ENCODE results near the gene SGK1.

DNA sequence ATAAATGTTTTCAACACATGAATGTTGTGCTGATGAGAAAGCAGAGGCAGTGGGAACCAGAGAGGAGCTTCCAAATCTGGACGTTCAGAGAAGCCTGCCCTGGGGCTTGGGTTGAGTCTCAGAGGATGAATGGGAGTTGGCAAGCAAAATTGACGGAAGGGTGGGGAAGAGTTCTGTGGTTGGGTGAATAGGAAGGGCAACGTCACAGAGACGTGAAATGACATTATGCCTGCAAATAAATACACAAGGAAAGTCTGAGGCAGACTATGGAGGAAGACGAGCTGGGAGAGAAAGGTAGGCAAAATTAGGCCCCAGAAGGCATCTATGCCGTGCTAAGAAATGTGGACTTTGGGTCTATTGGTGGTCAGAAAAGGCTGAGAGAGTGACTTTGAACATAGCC is 25.2 kb upstream of the SGK1 start:
- TF ChIP-seq, protein P1, sequence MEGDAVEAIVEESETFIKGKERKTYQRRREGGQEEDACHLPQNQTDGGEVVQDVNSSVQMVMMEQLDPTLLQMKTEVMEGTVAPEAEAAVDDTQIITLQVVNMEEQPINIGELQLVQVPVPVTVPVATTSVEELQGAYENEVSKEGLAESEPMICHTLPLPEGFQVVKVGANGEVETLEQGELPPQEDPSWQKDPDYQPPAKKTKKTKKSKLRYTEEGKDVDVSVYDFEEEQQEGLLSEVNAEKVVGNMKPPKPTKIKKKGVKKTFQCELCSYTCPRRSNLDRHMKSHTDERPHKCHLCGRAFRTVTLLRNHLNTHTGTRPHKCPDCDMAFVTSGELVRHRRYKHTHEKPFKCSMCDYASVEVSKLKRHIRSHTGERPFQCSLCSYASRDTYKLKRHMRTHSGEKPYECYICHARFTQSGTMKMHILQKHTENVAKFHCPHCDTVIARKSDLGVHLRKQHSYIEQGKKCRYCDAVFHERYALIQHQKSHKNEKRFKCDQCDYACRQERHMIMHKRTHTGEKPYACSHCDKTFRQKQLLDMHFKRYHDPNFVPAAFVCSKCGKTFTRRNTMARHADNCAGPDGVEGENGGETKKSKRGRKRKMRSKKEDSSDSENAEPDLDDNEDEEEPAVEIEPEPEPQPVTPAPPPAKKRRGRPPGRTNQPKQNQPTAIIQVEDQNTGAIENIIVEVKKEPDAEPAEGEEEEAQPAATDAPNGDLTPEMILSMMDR (IDR thresholded peaks at IDR 0.05; ENCODE audit: low read depth, low read length, poor library complexity, severe bottlenecking): no peak
- TF ChIP-seq EZH2phosphoT487 (IDR thresholded peaks at IDR 0.05; ENCODE audit: borderline replicate concordance, low read length): no peak

Measured in DOHH2 (cell line).